Omental fat pad (tissue), 4 donors: ENCODE data around the gene BCL2L11. TPM values are rescaled to one million over a fixed set of nuclear protein-coding genes. Genes with fewer than 3 reads are reported as not detected.

Experiments
- ATAC-seq: fragments of 150-250 bp; one replicate; pipeline ENCODE4 v1.9.1; 2016; ENCODE audit warnings: mild to moderate bottlenecking, moderate library complexity; ENCODE audit not compliant: low FRiP score
- DNase-seq: peaks from one replicate; pipeline ENCODE4 v3.0.0-alpha.2; 2019; ENCODE audit warnings: low spot score
- total RNA-seq, 4 donors: library from RNA; depleted of rRNA; stranded (reverse); fragments of >200 nt; gene quantifications; one replicate each; pipeline ENCODE4 v1.1.0, GENCODE V29; 2016
- TF ChIP-seq, protein P1 (sequence below), 3 donors: fragments of 450-650 bp; IDR thresholded peaks; one replicate each; pipeline ENCODE4 v1.5.1; 2016 to 2017; ENCODE audit warnings: antibody characterized with exemption in 3 of 3, mild to moderate bottlenecking in 3 of 3, moderate library complexity in 2 of 3

The BCL2L11 gene
- total RNA-seq, 4 donors from 2014 or later = 16.1 to 20.2 (median 17.9) TPM

DNA sequence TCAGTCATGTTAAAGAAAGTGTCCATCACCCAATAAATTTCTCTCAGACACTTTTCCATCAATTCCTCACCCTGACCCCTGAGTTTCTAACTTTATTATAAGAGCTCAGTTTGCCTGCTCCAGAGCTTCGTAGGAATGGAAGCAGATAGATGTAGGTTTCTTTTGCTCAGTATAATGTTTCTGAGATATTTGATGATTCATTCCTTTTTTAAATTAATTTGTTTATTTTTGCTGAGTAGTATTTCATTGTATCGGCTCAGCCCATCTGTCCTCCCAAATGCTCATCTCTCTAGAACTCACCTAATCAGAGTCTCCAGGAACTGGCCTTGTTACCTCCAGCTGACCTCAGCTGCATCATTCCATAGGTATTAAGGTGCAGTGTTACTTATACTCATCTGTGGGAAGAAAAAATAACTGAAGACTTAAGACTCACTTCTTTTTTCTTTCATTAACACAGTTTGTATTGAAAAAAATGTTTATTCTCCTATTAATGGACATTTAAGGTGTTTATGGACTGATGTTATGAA is 11.9 kb upstream of the BCL2L11 start:
- TF ChIP-seq, protein P1, sequence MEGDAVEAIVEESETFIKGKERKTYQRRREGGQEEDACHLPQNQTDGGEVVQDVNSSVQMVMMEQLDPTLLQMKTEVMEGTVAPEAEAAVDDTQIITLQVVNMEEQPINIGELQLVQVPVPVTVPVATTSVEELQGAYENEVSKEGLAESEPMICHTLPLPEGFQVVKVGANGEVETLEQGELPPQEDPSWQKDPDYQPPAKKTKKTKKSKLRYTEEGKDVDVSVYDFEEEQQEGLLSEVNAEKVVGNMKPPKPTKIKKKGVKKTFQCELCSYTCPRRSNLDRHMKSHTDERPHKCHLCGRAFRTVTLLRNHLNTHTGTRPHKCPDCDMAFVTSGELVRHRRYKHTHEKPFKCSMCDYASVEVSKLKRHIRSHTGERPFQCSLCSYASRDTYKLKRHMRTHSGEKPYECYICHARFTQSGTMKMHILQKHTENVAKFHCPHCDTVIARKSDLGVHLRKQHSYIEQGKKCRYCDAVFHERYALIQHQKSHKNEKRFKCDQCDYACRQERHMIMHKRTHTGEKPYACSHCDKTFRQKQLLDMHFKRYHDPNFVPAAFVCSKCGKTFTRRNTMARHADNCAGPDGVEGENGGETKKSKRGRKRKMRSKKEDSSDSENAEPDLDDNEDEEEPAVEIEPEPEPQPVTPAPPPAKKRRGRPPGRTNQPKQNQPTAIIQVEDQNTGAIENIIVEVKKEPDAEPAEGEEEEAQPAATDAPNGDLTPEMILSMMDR (IDR thresholded peaks at IDR 0.05) = no peak
- DNase-seq (no peak), ATAC-seq (no peak)

DNA sequence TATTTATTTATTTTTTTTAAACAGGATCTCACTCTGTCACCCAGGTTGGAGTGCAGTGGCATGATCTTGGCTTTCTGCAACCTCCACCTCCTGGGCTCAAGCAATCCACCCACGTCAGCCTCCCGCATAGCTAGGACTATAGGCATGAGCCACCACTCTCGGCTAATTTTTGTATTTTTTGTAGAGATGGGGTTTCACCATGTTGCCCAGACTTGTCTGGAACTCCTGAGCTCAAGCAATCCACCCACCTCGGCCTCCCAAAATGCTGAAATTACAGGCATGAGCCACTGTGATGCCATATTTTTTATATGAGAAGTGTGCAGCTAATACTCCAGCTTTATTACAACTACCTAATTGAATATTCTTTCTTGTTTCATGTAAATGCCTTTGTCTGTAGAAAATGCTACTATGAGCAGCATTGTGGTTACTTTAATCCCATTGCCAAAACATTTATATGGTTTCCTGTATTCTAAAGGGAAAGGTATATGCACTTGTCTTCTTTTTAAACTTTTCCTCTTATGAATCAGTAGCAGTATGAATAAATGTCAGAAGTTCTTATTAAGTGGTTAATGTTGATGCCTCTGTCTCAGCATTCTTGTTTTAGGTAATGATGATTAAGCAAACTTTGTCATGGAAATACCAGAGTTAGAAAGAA is 9.5 kb upstream of the BCL2L11 start:
- DNase-seq (no peak), ATAC-seq (no peak)
- TF ChIP-seq, protein P1 (IDR thresholded peaks at IDR 0.05) = no peak

DNA sequence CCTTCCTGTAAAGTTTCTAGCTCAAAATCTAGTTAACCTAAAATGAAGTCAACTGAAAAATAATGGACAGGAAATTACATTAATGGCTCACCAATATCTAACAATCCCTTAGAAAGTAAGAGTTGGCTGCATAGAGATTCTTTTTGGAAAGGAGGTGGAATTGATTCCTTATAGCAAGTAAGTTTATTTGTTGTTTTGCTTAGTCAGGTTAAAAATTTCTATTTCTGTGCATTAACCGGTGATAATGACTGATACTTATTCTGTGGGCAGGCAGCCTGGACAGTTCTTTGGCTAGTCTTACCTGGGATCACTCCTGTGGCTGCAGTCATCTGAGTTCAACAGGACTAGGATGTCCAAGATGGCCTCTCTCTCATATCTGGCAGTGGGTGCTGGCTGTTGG is 6.9 kb upstream of the BCL2L11 start:
- TF ChIP-seq, protein P1 (IDR thresholded peaks at IDR 0.05) = no peak
- DNase-seq = no peak
- no peak for ATAC-seq

DNA sequence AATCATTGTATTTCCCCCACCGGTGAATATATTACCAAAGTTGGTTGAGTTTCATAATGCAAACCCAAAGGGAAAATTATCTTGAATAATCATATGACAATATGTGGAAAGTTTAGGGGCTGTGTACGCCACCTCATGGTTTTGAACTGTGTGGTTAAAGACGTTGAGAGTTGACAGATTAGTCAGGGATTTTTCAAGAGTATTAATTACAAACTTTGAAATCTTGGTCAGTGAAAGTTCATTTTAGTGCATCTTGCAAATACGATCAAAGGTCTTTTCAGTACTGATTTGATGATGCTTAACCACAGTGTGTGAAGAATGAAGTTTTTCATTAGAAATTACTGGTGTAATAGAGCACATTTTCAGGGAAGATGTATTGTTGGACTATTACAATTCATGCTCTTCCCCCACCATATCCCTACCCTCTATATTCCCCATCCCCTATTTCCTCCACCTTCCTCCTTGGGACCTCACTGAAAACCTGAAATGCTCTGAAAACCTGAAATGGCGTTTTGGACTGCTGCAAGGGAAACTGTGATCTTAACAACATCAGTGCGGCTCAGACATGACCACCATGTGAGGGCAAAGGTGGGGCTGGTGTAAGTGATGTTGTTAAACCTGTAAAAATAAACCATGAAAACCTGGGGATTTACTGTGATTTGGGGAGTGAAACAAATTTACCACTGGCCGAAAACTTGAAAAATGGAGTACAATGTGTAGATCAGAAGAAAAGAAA is 4.5 kb upstream of the BCL2L11 start:
- DNase-seq (no peak), ATAC-seq (no peak)
- TF ChIP-seq, protein P1 (IDR thresholded peaks at IDR 0.05) = no peak

DNA sequence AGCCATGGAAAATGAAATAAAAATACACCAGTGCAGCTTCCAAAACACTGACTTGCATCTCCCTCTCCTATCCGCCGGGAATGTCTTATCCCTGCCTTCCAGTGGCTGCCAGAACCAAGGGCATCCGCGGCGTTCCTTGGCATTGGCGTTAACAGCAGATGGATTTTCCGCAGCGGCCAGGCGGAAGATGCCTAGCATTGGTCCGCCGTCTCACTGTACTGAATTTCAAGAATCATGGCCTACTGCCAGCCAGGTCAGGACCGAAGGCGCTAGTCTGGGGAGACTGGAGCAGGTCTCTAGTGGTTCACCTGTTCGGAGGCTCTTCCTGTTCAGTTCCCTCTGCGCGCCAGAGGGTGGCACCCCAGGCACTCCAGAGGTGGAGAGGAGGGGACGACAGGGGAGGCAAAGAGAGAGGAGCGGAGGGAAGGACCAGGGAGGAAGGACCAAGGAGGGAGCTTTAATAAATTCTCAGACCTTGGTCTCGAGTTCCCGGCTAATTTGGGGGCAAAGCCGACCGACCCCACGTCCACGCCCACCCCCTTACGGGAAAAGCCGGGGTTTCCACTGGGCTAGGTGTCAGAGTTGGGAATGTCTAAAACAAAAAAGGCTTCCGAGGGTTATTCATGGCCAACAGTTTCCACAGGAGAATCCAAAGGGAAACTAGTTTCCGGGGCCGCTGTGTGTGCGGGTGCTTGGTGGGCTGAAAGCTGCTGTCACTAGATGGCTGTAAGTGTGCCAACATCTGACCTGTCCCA is 3.7 kb upstream of the BCL2L11 start:
- ATAC-seq (peak; percentile 81), DNase-seq (no peak)
- TF ChIP-seq, protein P1 (IDR thresholded peaks at IDR 0.05) = peak in 1 of 3 donors; percentile 38

DNA sequence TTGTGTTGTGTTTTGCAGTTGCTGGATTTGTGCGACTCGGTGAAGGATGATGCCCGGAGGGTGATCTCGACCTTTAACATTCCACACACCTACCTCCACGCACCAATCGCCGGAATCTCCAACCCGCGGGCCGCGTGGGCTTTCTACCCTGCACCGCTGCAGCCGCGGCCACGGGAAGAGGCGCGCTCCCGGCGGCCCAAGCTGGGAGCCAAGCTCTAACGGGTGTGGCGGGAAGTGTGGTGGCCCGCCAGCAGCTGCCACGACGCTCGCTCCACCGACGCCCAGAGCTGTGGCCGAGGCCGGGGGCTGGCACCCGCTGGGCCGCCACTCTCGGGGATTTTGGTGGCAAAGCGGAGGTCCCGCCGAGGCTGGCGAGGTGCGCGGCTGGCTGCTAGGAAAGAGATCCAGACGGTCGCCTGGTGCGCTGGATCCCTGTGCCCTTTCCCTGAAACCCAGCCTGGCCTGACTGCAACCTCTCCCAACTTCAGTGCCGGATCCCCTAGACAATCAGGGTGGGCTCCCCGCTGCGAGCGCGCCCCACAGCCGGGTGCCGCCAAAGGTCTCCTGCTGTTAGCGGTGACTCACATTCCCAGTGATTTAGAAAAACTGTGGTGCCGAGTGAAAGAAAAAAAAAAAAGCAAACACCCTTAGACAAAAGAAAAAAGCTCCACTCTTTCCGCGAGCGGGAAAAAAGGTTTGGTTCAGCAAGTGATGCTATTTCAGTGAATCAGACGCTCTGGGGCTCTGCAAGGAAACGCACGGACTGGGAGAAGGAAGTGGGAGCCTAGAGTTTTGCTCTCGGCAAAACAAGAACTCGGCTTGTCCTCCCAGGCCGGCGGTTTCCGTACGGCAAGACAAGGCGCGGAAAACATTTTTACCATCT is 2.9 kb upstream of the BCL2L11 start:
- ATAC-seq (no peak), DNase-seq (no peak)
- TF ChIP-seq, protein P1 (IDR thresholded peaks at IDR 0.05) = no peak
